GM21526 (cell line): Measurements from ENCODE around the gene AVPI1.
"Not testable (repeated sequence)": the region's sequence is repeated elsewhere in the genome, so short reads cannot be mapped to it uniquely, and the experiment has no call there.

Source experiments
- ATAC-seq: cut with Tn5 transposase; IDR thresholded peaks from one replicate; pipeline ENCODE4 v1.9.1; 2021; ENCODE audit warnings: moderate library complexity; ENCODE audit not compliant: unreplicated experiment, low FRiP score

AVPI1 gene

GRCh38 chr10:97713339-97713825, 26.3 kb upstream of the AVPI1 start, which contains the start of gene MARVELD1:
MARVELD1 (plus strand) TSS chr10:97713730; CDS start chr10:97713877, 147 bp downstream.
- no peak for ATAC-seq

GRCh38 chr10:97711640-97712572, 24.9 kb upstream of the AVPI1 start:
- no peak for ATAC-seq

- no peak for ATAC-seq
These were observed 22.2 kb upstream of the AVPI1 start for GRCh38 chr10:97708976-97709946.

GRCh38 chr10:97708167-97708566, 21.1 kb upstream of the AVPI1 start:
- ATAC-seq, result no peak

GRCh38 chr10:97707134-97707861, 20.3 kb upstream of the AVPI1 start:
- ATAC-seq, result no peak

GRCh38 chr10:97705006-97705670, 18.1 kb upstream of the AVPI1 start:
- no peak for ATAC-seq

DNA sequence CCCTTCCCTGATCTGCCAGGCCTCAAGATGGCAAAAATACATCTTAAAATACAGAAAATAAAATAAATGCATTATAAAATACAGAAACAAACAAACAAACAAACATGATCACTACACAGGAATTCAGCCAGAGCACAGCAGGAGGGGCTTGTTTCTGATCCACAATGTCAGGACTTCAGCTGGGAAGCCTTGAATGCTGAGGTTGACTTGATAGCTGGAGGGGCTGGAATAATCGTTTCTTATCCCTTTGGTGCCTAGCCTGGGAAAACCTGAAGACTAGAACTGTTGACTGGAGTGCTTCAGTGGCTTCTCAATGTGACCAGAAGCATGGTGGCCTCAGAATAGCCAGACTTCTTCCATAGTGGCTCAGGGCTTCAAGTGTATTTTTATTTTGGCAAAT, 17.3 kb upstream of the AVPI1 start:
- no peak for ATAC-seq

DNA sequence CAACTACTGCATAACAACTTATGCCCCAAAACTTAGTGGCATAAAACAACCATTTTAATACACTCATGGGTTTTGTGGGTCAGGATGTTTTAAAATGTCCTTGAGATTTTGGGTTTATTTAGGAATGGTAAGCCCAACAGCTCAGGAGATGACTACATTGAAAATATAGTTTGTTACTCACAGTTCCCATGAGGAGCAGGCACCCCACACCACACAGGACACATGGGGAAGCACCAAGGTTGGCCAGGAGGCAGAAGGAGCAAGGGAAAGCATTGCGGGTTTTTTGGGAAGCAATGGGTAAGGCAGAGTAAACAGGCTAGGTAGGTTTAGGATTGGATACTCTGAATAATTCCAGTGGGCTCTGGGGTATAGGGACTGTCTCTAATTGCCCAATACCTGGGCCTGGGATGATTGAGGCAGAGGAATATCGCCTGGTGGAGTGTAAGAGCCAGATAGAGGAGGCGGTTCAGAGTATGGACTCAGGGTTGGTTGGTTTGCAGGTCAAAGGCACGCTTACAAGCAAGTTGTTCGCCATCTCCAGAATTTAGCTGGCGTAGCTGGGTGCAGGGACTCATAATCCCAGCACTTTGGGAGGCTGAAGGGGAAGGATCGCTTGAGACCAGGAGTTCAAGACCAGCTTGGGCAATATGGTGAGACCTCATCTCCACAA, 16.5 kb upstream of the AVPI1 start:
- no peak for ATAC-seq

DNA sequence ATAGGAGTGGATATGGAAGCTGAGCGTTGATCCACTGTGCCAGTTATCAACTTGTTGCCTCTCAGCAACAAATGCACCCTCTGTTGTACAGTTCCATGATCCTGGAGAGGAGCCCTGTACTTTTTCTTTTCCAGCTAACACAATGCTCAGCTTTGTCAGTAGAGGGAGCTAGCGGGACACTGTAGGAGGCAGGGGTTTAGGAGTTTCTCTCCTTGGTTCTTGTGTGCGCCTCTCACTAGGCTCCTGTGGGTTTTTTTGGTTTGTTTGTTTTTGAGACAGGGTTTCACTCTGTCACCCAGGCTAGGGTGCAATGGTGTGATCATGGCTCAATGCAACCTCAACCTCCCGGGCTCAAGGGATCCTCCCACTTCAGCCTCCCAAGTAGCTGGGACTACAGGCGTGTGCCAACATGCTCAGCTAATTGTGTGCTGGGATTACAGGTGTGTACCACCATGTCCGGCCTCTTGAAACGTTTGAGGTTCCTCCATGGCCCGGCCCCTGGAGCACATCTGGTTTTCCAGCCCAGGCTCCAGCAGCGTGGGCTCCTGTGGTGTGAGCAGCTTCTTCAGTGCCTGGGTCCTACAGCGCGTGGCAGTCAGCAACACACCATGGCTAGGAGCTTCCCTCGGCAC, 14.5 kb upstream of the AVPI1 start:
- ATAC-seq, result peak; percentile 70

GRCh38 chr10:97698072-97698655, 11.1 kb upstream of the AVPI1 start:
- ATAC-seq, result not testable (repeated sequence)

- no peak for ATAC-seq
These were observed 3.1 kb upstream of the AVPI1 start for GRCh38 chr10:97690133-97690532.

DNA sequence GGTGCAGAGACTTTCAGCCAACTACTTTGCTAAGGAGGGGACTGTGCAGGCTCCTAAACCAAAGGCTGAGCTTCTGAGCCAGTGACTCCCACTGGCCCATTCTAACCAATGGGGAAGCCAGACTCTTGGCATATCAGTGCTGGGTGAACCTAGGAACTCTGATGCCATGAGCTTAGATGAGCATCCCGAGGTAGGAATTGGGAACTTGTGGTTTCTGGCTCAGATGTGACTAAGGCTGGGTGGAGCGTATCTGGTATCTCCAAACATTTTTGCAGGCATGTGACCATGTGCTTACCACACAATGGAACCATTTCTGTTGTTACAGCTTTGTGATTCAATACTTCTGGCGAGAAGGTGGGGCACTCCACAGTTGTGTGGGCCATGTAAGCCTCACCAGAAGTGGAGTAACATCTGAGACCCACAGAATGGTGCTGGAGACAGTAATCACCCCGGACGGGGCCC, 2.5 kb upstream of the AVPI1 start:
- no peak for ATAC-seq

DNA sequence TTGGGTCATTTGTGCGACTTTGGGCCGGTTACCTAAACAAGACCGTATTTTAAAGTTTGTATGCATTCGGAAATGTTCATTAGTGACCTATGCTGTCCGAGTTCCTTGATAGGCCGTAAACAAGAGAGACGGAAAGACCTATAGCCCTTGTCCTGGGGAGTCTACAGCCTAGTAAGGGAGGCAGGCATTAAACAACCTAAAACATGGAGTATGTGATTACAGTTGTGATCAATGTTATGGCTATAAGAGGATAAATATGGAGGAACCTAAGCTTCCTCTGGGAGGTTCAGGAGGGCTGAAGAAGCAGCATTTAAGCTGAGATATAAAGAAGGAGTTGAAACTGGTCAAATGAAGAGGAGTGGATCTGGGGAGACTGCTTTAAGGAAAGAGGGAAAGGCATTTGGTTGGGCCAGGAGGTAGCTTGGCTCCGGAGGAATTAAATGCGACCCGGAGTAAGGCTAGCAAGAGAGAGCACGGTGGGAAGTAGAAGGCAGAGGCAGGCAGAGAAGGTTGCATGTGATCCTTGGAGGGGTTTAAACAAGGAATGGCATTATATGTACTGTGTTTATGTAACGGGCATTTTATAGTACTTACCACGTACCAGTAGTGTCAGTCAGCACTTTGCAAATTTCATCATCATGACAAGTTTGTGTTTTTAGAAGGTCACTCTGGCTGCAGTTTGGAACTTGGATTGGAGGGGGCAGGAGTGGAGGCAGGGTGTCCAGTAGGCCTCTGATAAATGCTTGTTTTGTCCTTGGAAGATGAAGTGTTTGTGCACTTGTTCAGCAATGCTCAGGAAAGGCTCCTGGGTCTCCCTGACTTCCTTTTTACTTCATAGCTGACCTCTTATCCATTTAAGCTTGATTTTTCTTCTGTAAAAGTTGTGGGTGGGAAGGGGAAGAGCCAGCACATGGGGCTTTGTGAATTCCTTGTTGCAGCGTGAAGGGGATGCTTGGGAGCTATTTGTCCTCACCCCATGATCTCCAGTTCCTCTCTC, 1.0 kb upstream of the AVPI1 start:
- ATAC-seq, result no peak

DNA sequence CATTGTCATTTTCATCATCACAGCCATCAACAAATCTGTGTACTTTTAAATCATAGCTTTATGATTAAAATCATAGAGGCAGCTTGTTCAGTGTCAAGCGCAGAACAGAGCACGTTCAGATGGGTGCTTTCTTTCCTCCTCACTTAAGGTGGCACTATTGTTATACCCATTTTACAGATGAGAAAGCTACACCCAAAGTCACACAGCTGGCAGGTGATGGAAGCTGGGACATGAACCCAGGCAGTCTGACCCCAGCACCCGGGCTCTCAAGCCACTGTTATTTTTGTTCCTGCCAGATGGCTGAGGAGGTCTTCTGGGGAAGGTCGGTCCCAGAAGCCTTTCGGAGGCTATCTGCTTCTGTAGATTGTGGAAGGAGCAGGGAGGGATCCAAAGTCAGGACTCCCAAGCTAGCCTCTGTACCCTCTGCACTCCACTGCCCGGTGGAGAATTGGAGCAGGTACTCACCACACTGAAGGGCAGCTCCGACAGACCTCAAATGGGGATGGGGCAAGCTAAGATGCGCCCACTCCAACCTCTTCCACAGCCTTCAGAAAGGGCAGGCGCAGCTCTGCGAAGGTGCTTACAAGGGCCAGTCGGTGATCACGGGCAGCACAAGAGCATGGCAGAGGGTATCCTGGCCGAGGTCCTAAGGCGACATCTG, 610 bp downstream of the AVPI1 start:
- no peak for ATAC-seq

GRCh38 chr10:97685395-97685958, 1.6 kb downstream of the AVPI1 start:
- no peak for ATAC-seq

- no peak for ATAC-seq
These were observed 2.1 kb downstream of the AVPI1 start for GRCh38 chr10:97684866-97685394.
